Glutamatergic neuron (in vitro differentiated cells): Measurements from ENCODE around the gene NYAP2. TPM values are rescaled to one million over a fixed set of nuclear protein-coding genes. Genes with fewer than 3 reads are reported as not detected.

Experiments
- DNase-seq: peaks from one replicate; pipeline ENCODE4 v3.0.0; 2022
- H3K27ac Mint-ChIP-seq: one replicate; pipeline ENCODE4 v1.8.0; 2020; ENCODE audit warnings: mild to moderate bottlenecking, mixed read lengths, inconsistent platforms; ENCODE audit not compliant: unreplicated experiment
- H3K27me3 Mint-ChIP-seq: one replicate; pipeline ENCODE4 v1.8.0; 2020; ENCODE audit warnings: mild to moderate bottlenecking, moderate library complexity, mixed read lengths, inconsistent platforms; ENCODE audit not compliant: unreplicated experiment
- H3K36me3 Mint-ChIP-seq: one replicate; pipeline ENCODE4 v1.8.0; 2020; ENCODE audit warnings: mild to moderate bottlenecking, mixed read lengths, inconsistent platforms; ENCODE audit not compliant: unreplicated experiment
- H3K4me1 Mint-ChIP-seq: one replicate; pipeline ENCODE4 v1.8.0; 2020; ENCODE audit warnings: mild to moderate bottlenecking, low read depth, mixed read lengths, inconsistent platforms; ENCODE audit not compliant: unreplicated experiment
- H3K4me3 Mint-ChIP-seq: one replicate; pipeline ENCODE4 v1.8.0; 2020; ENCODE audit warnings: mild to moderate bottlenecking, mixed read lengths, inconsistent platforms; ENCODE audit not compliant: unreplicated experiment
- H3K9me3 Mint-ChIP-seq: one replicate; pipeline ENCODE4 v1.8.0; 2020; ENCODE audit warnings: mild to moderate bottlenecking, moderate library complexity, mixed read lengths, inconsistent platforms; ENCODE audit not compliant: unreplicated experiment
- CTCF ChIP-seq: fragments of 200-600 bp; sonication (generic); IDR thresholded peaks from one replicate; pipeline ENCODE4 v1.5.0; 2021; ENCODE audit not compliant: partially characterized antibody, unreplicated experiment
- total RNA-seq: library from RNA; stranded (reverse); fragmentation: NEBNext Ultra II Directional; extraction: Animal tissue kit (Norgen Biotek cat#: 25700); gene quantifications from one replicate; pipeline ENCODE4 v1.2.1, GENCODE V29; 2021; ENCODE audit not compliant: unreplicated experiment

The NYAP2 gene
- total RNA-seq, 1 donor from 2014 or later, result 0.32 TPM

DNA sequence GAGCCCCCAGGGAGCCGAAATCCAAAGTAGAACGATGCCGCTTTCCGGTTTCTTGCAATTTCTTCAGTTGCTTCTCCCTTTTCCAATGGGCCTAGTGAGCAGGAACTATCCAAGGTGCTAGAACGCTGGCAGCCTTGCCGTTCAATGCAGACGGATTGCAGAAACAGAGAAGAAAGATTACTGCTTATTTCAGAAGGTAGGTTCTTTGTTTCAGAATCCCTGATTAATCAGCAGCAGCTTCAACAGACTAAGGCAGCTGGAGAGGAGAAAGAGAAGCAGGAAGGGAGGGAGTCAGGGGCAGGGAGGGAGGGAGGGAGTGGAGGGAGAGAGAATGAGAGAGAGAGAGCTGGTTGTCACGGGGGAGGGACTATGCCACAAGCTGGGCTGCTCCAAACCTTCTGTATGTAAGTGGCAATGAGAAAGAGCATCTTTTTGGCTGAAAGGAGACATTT lies 576 bp downstream of the NYAP2 start:
- Mint-ChIP-seq H3K4me1 (peaks cover 38% of the 10 kb centered on the region), H3K27me3 (peaks cover 6% of the 10 kb centered on the region), H3K27ac (peak overlapping the region; percentile 100), H3K4me3 (peak overlapping the region; percentile 88), H3K36me3 (no peaks in the 10 kb centered on the region), H3K9me3 (no peaks in the 10 kb centered on the region)
- TF ChIP-seq CTCF, result no peak
- peak; percentile 41 for DNase-seq

- H3K4me3 Mint-ChIP-seq, result peak overlapping the region; percentile 88
- H3K4me1 Mint-ChIP-seq, result peaks cover 38% of the 10 kb centered on the region
- H3K27ac Mint-ChIP-seq, result peak overlapping the region; percentile 100
- no peaks in the 10 kb centered on the region for H3K9me3 Mint-ChIP-seq
- no peaks in the 10 kb centered on the region for H3K36me3 Mint-ChIP-seq
- TF ChIP-seq CTCF, result no peak
- H3K27me3 Mint-ChIP-seq, result peaks cover 6% of the 10 kb centered on the region
- DNase-seq, result no peak
Measured at GRCh38 chr2:225400546-225401400, 1.3 kb downstream of the NYAP2 start.

GRCh38 chr2:225402210-225402776 lies 2.8 kb downstream of the NYAP2 start:
- Mint-ChIP-seq H3K9me3 (no peaks in the 10 kb centered on the region), H3K27ac (no peak overlapping the region), H3K27me3 (peaks cover 6% of the 10 kb centered on the region), H3K4me1 (peaks cover 32% of the 10 kb centered on the region), H3K36me3 (no peaks in the 10 kb centered on the region), H3K4me3 (no peak overlapping the region)
- no peak for TF ChIP-seq CTCF
- DNase-seq, result no peak

DNA sequence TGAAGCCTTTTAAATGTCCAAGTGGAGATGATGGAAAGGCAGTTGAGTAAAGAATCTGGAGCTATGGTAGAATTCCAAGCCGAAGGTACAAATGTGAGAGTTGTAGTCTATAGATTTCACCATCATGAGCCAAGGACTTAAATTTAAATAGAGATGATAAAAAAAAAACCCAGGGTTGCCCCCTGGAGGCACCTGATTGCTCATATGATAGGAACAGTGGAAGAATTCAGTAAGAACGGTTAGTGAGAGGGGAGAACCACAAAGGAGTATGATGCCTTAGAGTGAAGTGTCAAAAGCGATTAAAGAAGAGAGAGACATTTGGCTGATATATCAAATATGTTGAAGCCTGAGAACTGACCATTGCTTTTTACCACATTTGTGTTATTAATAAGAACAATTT lies 11.9 kb downstream of the NYAP2 start:
- no peak for DNase-seq
- H3K9me3 Mint-ChIP-seq, result no peaks in the 10 kb centered on the region
- H3K27me3 Mint-ChIP-seq, result no peaks in the 10 kb centered on the region
- H3K4me3 Mint-ChIP-seq, result no peak overlapping the region
- H3K4me1 Mint-ChIP-seq, result peaks cover 5% of the 10 kb centered on the region
- no peaks in the 10 kb centered on the region for H3K36me3 Mint-ChIP-seq
- no peak overlapping the region for H3K27ac Mint-ChIP-seq
- no peak for TF ChIP-seq CTCF

DNA sequence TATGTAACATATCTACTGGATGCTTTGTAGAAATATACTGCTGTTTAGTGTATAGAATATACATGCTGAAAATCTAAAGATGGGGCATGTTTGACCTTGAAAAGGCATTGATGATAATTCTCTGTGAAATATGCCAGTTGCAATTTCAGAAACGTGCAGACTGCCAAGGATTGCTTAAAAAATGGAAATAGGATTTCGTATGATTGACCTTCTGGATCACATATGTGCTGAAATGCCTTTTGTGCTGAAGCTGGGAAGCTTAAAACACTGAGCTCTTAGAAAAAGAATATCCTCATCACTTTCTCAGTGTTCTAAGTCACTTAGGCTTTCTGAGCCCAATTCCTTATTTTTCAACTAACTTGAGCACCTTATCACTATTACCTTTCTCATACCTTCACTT lies 14.3 kb downstream of the NYAP2 start:
- DNase-seq, result no peak
- Mint-ChIP-seq H3K27ac (no peak overlapping the region), H3K4me1 (peaks cover 5% of the 10 kb centered on the region), H3K36me3 (no peaks in the 10 kb centered on the region), H3K4me3 (no peak overlapping the region), H3K9me3 (no peaks in the 10 kb centered on the region), H3K27me3 (peaks cover 2% of the 10 kb centered on the region)
- no peak for TF ChIP-seq CTCF
